Measurements from ENCODE around the gene GPR22.

Gene GPR22

DNA sequence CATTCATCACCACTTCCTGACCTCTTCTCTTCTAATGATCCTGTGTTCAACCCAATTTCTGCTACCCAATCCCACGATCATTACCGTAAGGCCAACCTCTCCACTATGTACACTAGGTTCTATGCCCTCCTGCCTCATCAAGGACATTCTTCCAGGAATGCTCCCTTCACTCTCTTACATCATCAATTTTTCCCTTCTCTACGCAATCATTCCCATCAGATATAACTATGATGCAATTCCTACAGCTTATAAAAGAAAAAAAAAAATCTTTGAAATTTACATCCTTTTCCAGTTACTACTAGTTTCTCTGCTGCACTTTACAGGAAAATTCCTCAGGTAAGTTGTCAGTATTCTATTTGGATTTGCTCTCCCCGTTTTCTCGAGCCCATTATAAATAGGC lies 30.8 kb upstream of the GPR22 start:
- H3K4me3 ChIP-seq (ENCODE audit: low read depth, low read length) = no peak overlapping the region
- no peak for DNase-seq
- H3K36me3 ChIP-seq = no peaks in the 10 kb centered on the region

DNA sequence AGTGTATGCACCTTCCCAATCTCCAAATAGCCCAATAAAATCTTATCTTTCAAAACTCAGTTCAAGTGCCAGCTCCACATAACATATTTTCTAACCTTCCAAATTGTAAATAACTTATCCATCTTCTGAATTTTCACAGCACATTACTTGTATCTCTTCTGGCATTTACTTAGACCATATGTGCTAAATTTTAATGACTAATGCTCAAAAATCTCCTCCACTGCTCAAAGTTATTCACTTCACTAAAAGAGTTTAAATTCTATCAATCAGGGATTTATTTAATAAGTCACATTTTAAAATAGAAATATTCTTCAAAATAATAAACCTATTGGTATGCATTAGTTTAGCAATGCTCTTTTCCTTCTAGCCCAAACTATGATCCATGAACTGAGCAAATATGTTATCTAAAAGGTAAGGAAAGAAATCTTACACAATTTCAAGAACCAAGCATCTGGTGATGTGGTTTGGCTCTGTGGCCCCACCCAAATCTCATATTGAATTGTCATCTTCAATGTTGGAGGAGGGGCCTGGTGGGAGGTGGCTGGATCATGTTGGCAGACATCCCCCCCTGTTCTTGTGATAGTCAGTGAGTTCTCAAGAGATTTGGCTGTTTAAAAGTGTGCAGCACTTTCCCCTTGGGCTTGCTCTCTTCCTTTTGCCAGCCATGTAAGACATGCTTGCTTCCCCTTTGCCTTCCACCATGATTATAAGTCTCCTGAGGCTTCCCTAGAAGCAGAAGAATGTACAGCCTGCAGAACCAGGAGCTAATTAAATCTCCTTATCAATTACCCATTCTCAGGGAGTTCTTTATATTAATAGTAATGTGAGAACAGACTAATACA lies 28.1 kb upstream of the GPR22 start:
- H3K4me3 ChIP-seq (ENCODE audit: low read depth, low read length) = no peak overlapping the region
- no peak for DNase-seq
- no peaks in the 10 kb centered on the region for H3K27me3 ChIP-seq
- TF ChIP-seq, protein P1, sequence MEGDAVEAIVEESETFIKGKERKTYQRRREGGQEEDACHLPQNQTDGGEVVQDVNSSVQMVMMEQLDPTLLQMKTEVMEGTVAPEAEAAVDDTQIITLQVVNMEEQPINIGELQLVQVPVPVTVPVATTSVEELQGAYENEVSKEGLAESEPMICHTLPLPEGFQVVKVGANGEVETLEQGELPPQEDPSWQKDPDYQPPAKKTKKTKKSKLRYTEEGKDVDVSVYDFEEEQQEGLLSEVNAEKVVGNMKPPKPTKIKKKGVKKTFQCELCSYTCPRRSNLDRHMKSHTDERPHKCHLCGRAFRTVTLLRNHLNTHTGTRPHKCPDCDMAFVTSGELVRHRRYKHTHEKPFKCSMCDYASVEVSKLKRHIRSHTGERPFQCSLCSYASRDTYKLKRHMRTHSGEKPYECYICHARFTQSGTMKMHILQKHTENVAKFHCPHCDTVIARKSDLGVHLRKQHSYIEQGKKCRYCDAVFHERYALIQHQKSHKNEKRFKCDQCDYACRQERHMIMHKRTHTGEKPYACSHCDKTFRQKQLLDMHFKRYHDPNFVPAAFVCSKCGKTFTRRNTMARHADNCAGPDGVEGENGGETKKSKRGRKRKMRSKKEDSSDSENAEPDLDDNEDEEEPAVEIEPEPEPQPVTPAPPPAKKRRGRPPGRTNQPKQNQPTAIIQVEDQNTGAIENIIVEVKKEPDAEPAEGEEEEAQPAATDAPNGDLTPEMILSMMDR (IDR thresholded peaks at IDR 0.05; ENCODE audit: low read depth, low read length) = no peak
- H3K9me3 ChIP-seq = no peaks in the 10 kb centered on the region
- H3K36me3 ChIP-seq = no peaks in the 10 kb centered on the region
- no peaks in the 10 kb centered on the region; the same call in 1 of the 2 replicates for H3K4me1 ChIP-seq

More for the DNA sequence above, 30.8 kb upstream of the GPR22 start:
- Histone ChIP-seq H3K4me1 (no peaks in the 10 kb centered on the region; the same call in 1 of the 2 replicates), H3K9me3 (no peaks in the 10 kb centered on the region), H3K27me3 (no peaks in the 10 kb centered on the region)
- TF ChIP-seq, protein P1 (IDR thresholded peaks at IDR 0.05; ENCODE audit: low read depth, low read length) = no peak

GRCh38 chr7:107442678-107443077 lies 27.2 kb upstream of the GPR22 start:
- H3K27me3 ChIP-seq = no peaks in the 10 kb centered on the region
- no peak for DNase-seq
- H3K4me3 ChIP-seq (ENCODE audit: low read depth, low read length) = no peak overlapping the region
- H3K4me1 ChIP-seq = no peaks in the 10 kb centered on the region; the same call in 1 of the 2 replicates
- TF ChIP-seq, protein P1 (IDR thresholded peaks at IDR 0.05; ENCODE audit: low read depth, low read length) = no peak
- H3K36me3 ChIP-seq = no peaks in the 10 kb centered on the region
- no peaks in the 10 kb centered on the region for H3K9me3 ChIP-seq

DNA sequence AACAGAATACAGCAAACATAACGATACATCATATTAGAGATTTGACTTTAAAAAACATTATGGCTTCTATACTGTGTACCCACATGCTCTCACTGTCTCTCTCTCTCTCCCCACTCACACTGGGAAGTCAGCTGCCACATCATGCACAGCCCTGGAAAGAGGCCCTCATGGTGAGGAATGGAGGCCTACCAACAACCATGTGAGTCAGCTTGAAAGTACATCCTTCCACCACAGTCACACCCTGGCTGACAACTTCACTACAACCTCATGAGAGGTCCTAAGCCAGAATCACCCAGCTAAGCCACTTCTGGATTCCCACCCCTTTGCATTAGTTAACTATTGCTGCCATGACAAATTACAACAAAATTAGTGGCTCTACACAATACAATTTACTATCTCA lies 23.3 kb upstream of the GPR22 start:
- Histone ChIP-seq H3K36me3 (no peaks in the 10 kb centered on the region), H3K4me1 (no peaks in the 10 kb centered on the region; the same call in 1 of the 2 replicates), H3K27me3 (no peaks in the 10 kb centered on the region), H3K4me3 (ENCODE audit: low read depth, low read length) (no peak overlapping the region), H3K9me3 (no peaks in the 10 kb centered on the region)
- DNase-seq = no peak
- TF ChIP-seq, protein P1 (IDR thresholded peaks at IDR 0.05; ENCODE audit: low read depth, low read length) = no peak

DNA sequence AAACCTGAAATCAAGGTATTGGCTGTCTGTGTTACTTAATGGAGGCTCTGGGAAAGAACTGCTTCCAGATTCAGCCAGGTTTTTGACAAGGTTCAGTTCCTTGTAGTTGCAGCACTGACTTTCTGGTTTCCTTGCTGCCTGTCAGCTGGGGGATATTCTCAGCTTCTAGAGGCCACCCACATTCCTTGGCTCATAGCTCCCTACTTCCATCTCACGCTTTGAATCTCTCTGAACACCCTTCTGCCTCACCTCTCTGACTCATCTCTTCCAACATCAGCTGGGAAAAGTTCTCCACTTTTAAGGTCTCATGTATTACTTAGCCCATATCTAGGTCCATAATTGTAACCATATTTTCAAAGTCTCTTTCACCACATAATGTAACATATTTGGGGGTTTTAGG lies 22.9 kb upstream of the GPR22 start:
- H3K36me3 ChIP-seq = no peaks in the 10 kb centered on the region
- H3K4me3 ChIP-seq (ENCODE audit: low read depth, low read length) = no peak overlapping the region
- H3K4me1 ChIP-seq = no peaks in the 10 kb centered on the region; the same call in 1 of the 2 replicates
- H3K9me3 ChIP-seq = no peaks in the 10 kb centered on the region
- DNase-seq = no peak
- TF ChIP-seq, protein P1 (IDR thresholded peaks at IDR 0.05; ENCODE audit: low read depth, low read length) = no peak
- no peaks in the 10 kb centered on the region for H3K27me3 ChIP-seq

- 0 out of 2 replicates have a peak, but pooled peaks cover 2% of the 10 kb centered on the region for H3K4me1 ChIP-seq
- DNase-seq = no peak
- no peaks in the 10 kb centered on the region for H3K27me3 ChIP-seq
- no peak overlapping the region for H3K4me3 ChIP-seq (ENCODE audit: low read depth, low read length)
- TF ChIP-seq, protein P1 (IDR thresholded peaks at IDR 0.05; ENCODE audit: low read depth, low read length) = no peak
- H3K9me3 ChIP-seq = no peaks in the 10 kb centered on the region
- no peaks in the 10 kb centered on the region for H3K36me3 ChIP-seq
These were observed 18.9 kb upstream of the GPR22 start for GRCh38 chr7:107450970-107451369.
